CD14-positive monocyte (primary cell): Measurements from ENCODE around the gene CDH13. TPM values are rescaled to one million over a fixed set of nuclear protein-coding genes. Genes with fewer than 3 reads are reported as not detected.

ENCODE experiments used
- DNase-seq, 3 donors: peaks; one replicate each; pipeline ENCODE4 v3.0.0-alpha.2; 2011 to 2022
- H2AFZ ChIP-seq: 2 replicates; pipeline ENCODE4 v1.6.0; 2012; ENCODE audit warnings: mild to moderate bottlenecking, low read depth, low read length, inconsistent platforms; ENCODE audit not compliant: insufficient read depth, poor library complexity, severe bottlenecking
- H3K27ac ChIP-seq, 2 donors: 1 replicate in 1 of 2; 2 replicates in 1 of 2; pipeline ENCODE4 v1.5.1; 2012 to 2013; ENCODE audit warnings: low read length in 2 of 2, control low read depth in 1 of 2, inconsistent platforms in 1 of 2, low read depth in 1 of 2, mild to moderate bottlenecking in 1 of 2
- H3K27me3 ChIP-seq, 2 donors: one replicate each; pipeline versions ENCODE4 v1.6.0 to v1.6.1; 2011 to 2013; ENCODE audit warnings: low read length in 2 of 2; ENCODE audit not compliant: control insufficient read depth in 2 of 2, insufficient read depth in 2 of 2
- H3K36me3 ChIP-seq, 2 donors: replicated peaks in 1 of 2; 1 replicate in 1 of 2; 2 replicates in 1 of 2; pipeline versions ENCODE4 v1.5.1 to v1.6.1; 2012 to 2013; ENCODE audit warnings: low read length in 2 of 2, control low read depth in 1 of 2, inconsistent platforms in 1 of 2, mild to moderate bottlenecking in 1 of 2; ENCODE audit not compliant: insufficient read depth in 2 of 2, control insufficient read depth in 1 of 2
- H3K4me1 ChIP-seq, 2 donors: 1 replicate in 1 of 2; 2 replicates in 1 of 2; pipeline versions ENCODE4 v1.5.1 to v1.6.1; 2012 to 2013; ENCODE audit warnings: low read length in 2 of 2, control low read depth in 1 of 2, inconsistent platforms in 1 of 2, mild to moderate bottlenecking in 1 of 2, moderate library complexity in 1 of 2; ENCODE audit not compliant: insufficient read depth in 2 of 2, control insufficient read depth in 1 of 2
- H3K4me2 ChIP-seq: replicated peaks from 2 replicates; pipeline ENCODE3; 2012; ENCODE audit warnings: low read length, moderate library complexity, mild to moderate bottlenecking; ENCODE audit not compliant: poor library complexity, severe bottlenecking; ENCODE audit errors: extremely low read depth
- H3K4me3 ChIP-seq, 3 experiments: fragments of 200-600 bp in 1 of 3; sonication (generic) in 1 of 3; replicated peaks in 1 of 3; 1 replicate in 2 of 3; 2 replicates in 1 of 3; pipeline ENCODE4 v1.5.1; 2011 to 2013; ENCODE audit warnings: low read length in 3 of 3, mild to moderate bottlenecking in 3 of 3, control low read depth in 2 of 3, low read depth in 2 of 3, inconsistent platforms in 1 of 3, moderate library complexity in 1 of 3
- H3K79me2 ChIP-seq: 2 replicates; pipeline ENCODE4 v1.6.0; 2012; ENCODE audit warnings: mild to moderate bottlenecking, control low read depth, inconsistent platforms, low read length, moderate library complexity; ENCODE audit not compliant: insufficient read depth
- H3K9ac ChIP-seq: 2 replicates; pipeline ENCODE4 v1.6.0; 2017; ENCODE audit warnings: low read length, mild to moderate bottlenecking; ENCODE audit not compliant: insufficient read depth, poor library complexity, severe bottlenecking
- H3K9me3 ChIP-seq, 2 donors: replicated peaks in 1 of 2; 1 replicate in 1 of 2; 2 replicates in 1 of 2; pipeline versions ENCODE4 v1.5.1 to v1.6.1; 2012 to 2013; ENCODE audit warnings: low read length in 2 of 2, control low read depth in 1 of 2; ENCODE audit not compliant: control insufficient read depth in 1 of 2, insufficient read depth in 1 of 2
- H4K20me1 ChIP-seq: 2 replicates; pipeline ENCODE4 v1.6.0; 2012; ENCODE audit warnings: mild to moderate bottlenecking, low read length, control low read depth, moderate library complexity; ENCODE audit not compliant: insufficient read depth
- H3K27ac Mint-ChIP-seq, 7 donors: one replicate each; pipeline ENCODE4 v1.8.0; 2020; ENCODE audit warnings: mild to moderate bottlenecking in 7 of 7, mixed read lengths in 7 of 7, moderate library complexity in 6 of 7, inconsistent platforms in 2 of 7
- H3K27me3 Mint-ChIP-seq, 3 donors: one replicate each; pipeline ENCODE4 v1.8.0; 2021 to 2022; ENCODE audit warnings: low read depth in 3 of 3, mild to moderate bottlenecking in 3 of 3, mixed read lengths in 3 of 3, moderate library complexity in 3 of 3, inconsistent platforms in 1 of 3
- H3K36me3 Mint-ChIP-seq, 2 donors: one replicate each; pipeline ENCODE4 v1.8.0; 2020; ENCODE audit warnings: mixed read lengths in 2 of 2, inconsistent platforms in 1 of 2, mild to moderate bottlenecking in 1 of 2
- H3K4me1 Mint-ChIP-seq: one replicate; pipeline ENCODE4 v1.8.0; 2020; ENCODE audit warnings: mild to moderate bottlenecking, mixed read lengths
- H3K4me3 Mint-ChIP-seq, 2 donors: one replicate each; pipeline ENCODE4 v1.8.0; 2020; ENCODE audit warnings: mild to moderate bottlenecking in 2 of 2, mixed read lengths in 2 of 2, moderate library complexity in 1 of 2
- H3K9me3 Mint-ChIP-seq, 7 donors: one replicate each; pipeline ENCODE4 v1.8.0; 2020 to 2022; ENCODE audit warnings: mixed read lengths in 7 of 7, mild to moderate bottlenecking in 6 of 7, moderate library complexity in 6 of 7, inconsistent platforms in 2 of 7
- WGBS: methylation state at CpG from one replicate; pipeline ENCODE4 v1.1.5; 2013; ENCODE audit warnings: missing lambda C conversion rate; ENCODE audit not compliant: insufficient coverage; 5-methylcytosine and 5-hydroxymethylcytosine counted together
- intact Hi-C, 2 donors: fragments of 100-400 bp; cut with micrococcal nuclease; formaldehyde crosslinking; loops; one replicate each; pipeline versions ENCODE4 v1.15.0 to v1.15.1; 2023
- polyA plus RNA-seq, 3 donors: library from polyadenylated mRNA; depleted of rRNA in 1 of 3; unstranded in 2 of 3; stranded (reverse) in 1 of 3; fragments of 300-500 nt in 2 of 3; fragments of >200 nt in 1 of 3; fragmentation: Illumina TruSeq in 2 of 3; gene quantifications; 1 replicate in 2 of 3; 2 replicates in 1 of 3; pipeline ENCODE4 v1.2.3, GENCODE V29; 2012 to 2021
- TF ChIP-seq, protein P1 (sequence below): fragments of 200-600 bp; IDR thresholded peaks from one replicate; pipeline ENCODE4 v1.8.0; 2022; ENCODE audit warnings: antibody characterized with exemption, mild to moderate bottlenecking

CDH13 gene
- polyA plus RNA-seq, 3 donors = 0.13 to 0.19 TPM; not detected in 1

DNA sequence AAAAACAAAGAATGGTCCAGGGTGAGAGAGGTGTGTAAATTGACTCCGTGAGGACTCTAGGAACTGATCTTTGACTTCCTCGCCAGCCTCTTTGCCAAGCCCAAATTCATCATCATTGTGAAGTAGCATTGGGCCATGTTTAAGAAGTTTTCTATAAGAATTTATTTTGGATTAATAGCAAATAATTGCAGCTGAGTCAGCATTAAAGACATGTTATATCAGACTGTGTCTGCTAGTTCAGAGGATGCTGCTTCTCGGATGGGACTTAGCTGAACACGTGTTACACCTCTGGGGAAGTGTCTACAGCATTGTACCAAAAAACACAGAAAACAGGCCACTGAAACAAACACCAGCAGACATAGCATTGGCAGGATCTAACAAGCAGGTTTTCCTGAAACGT lies 366.6 kb downstream of the CDH13 start:
- H3K36me3 Mint-ChIP-seq = no peaks in the 10 kb centered on the region
- no peak overlapping the region for H3K27ac Mint-ChIP-seq
- TF ChIP-seq, protein P1, sequence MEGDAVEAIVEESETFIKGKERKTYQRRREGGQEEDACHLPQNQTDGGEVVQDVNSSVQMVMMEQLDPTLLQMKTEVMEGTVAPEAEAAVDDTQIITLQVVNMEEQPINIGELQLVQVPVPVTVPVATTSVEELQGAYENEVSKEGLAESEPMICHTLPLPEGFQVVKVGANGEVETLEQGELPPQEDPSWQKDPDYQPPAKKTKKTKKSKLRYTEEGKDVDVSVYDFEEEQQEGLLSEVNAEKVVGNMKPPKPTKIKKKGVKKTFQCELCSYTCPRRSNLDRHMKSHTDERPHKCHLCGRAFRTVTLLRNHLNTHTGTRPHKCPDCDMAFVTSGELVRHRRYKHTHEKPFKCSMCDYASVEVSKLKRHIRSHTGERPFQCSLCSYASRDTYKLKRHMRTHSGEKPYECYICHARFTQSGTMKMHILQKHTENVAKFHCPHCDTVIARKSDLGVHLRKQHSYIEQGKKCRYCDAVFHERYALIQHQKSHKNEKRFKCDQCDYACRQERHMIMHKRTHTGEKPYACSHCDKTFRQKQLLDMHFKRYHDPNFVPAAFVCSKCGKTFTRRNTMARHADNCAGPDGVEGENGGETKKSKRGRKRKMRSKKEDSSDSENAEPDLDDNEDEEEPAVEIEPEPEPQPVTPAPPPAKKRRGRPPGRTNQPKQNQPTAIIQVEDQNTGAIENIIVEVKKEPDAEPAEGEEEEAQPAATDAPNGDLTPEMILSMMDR = no peak
- H3K9me3 Mint-ChIP-seq = peaks cover 2 to 13% (median 4%) of the 10 kb centered on the region in 7 donors
- DNase-seq = no peak
- Histone ChIP-seq H3K4me3 (no peak overlapping the region), H2AFZ (no peak overlapping the region), H3K27ac (no peak overlapping the region), H3K9me3 (peaks cover 0 to 5% of the 10 kb centered on the region in 2 donors), H3K4me2 (no peak overlapping the region), H4K20me1 (no peaks in the 10 kb centered on the region), H3K27me3 (peaks cover 0 to 6% of the 10 kb centered on the region in 2 donors), H3K79me2 (no peaks in the 10 kb centered on the region), H3K4me1 (no peaks in the 10 kb centered on the region), H3K9ac (no peak overlapping the region), H3K36me3 (no peaks in the 10 kb centered on the region)
- H3K4me3 Mint-ChIP-seq = no peak overlapping the region
- H3K4me1 Mint-ChIP-seq = no peaks in the 10 kb centered on the region
- peaks cover 1 to 12% (median 4%) of the 10 kb centered on the region in 3 donors for H3K27me3 Mint-ChIP-seq
- intact Hi-C loops = no loop called here
- 100% methylated on average over 2 of the region's 5 CpGs for WGBS

DNA sequence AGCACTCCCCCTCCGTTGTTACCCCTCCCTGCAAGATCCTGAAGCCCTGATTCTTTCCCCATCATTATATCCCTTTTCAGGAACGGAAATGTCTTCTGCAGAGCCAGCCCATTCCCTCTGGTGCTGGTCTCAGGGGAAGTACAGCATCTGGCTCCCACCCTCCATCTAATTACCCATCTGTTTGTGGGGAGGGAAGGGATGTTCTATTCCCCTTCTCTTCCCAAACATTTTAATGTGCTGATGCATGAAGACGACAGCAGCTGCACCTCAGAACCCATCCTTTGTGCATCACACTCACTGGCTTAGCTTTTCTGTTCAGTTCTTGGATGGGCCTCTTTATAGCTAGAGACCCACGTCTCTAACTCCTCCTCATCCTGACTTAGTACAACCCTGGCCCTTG lies 367.2 kb downstream of the CDH13 start:
- H3K9me3 ChIP-seq = peaks cover 0 to 5% of the 10 kb centered on the region in 2 donors
- peaks cover 1 to 12% (median 4%) of the 10 kb centered on the region in 3 donors for H3K27me3 Mint-ChIP-seq
- DNase-seq = no peak
- H3K27ac Mint-ChIP-seq = no peak overlapping the region
- H3K9ac ChIP-seq = no peak overlapping the region
- TF ChIP-seq, protein P1 = no peak
- no peaks in the 10 kb centered on the region for H3K36me3 Mint-ChIP-seq
- H3K27me3 ChIP-seq = peaks cover 0 to 6% of the 10 kb centered on the region in 2 donors
- H3K9me3 Mint-ChIP-seq = peaks cover 0 to 10% (median 2%) of the 10 kb centered on the region in 7 donors
- H4K20me1 ChIP-seq = no peaks in the 10 kb centered on the region
- no peaks in the 10 kb centered on the region for H3K4me1 Mint-ChIP-seq
- no peaks in the 10 kb centered on the region for H3K79me2 ChIP-seq
- 100% methylated on average over 1 of the region's 4 CpGs for WGBS
- no peak overlapping the region for H2AFZ ChIP-seq
- intact Hi-C loops = no loop called here
- no peak overlapping the region for H3K4me2 ChIP-seq
- peak overlapping the region in 1 of 2 donors; percentile 16 for H3K4me3 Mint-ChIP-seq
- H3K4me1 ChIP-seq = no peaks in the 10 kb centered on the region
- no peak overlapping the region for H3K4me3 ChIP-seq
- no peaks in the 10 kb centered on the region for H3K36me3 ChIP-seq
- no peak overlapping the region for H3K27ac ChIP-seq
